H1 (cell line): ENCODE measurements around the gene UBQLNL. TPM values are rescaled to one million over a fixed set of nuclear protein-coding genes. Genes with fewer than 3 reads are reported as not detected.

Source experiments
- CTCF ChIA-PET: fragments of 300-600 bp; sonication (Branson Sonifier 250); formaldehyde crosslinking; loops from one replicate; lab custom pipeline; 2021; ENCODE audit not compliant: partially characterized antibody; lab: Charles Lee
- POLR2A ChIA-PET: fragments of 300-600 bp; sonication (Branson Sonifier 250); formaldehyde crosslinking; loops from one replicate; lab custom pipeline; 2021; ENCODE audit warnings: inconsistent platforms; ENCODE audit not compliant: partially characterized antibody; lab: Charles Lee
- DNase-seq, 2 experiments: peaks; one replicate each; pipeline versions ENCODE4 v3.0.0 to v3.0.0-alpha.2; 2010 to 2022; ENCODE audit warnings: low spot score in 2 of 2, low read depth in 1 of 2, mixed read lengths in 1 of 2
- FAIRE-seq: peaks from 2 replicates; lab custom pipeline; 2011; peaks lifted over from hg19 to GRCh38; lab: Jason Lieb, UNC
- H2AFZ ChIP-seq: 2 replicates; pipeline ENCODE4 v1.8.1; 2012; ENCODE audit warnings: low read length, inconsistent platforms
- H2AK5ac ChIP-seq: 2 replicates; pipeline ENCODE4 v1.6.1; 2013; ENCODE audit warnings: low read depth, low read length
- H2BK120ac ChIP-seq: replicated peaks from 2 replicates; pipeline ENCODE3; 2013; ENCODE audit warnings: low read depth, low read length, inconsistent platforms
- H2BK12ac ChIP-seq: 2 replicates; pipeline ENCODE4 v1.6.1; 2013; ENCODE audit warnings: low read depth, low read length
- H2BK15ac ChIP-seq: 2 replicates; pipeline ENCODE4 v1.6.1; 2013; ENCODE audit warnings: low read length
- H2BK20ac ChIP-seq: 2 replicates; pipeline ENCODE4 v1.6.1; 2013; ENCODE audit warnings: low read length
- H2BK5ac ChIP-seq: 2 replicates; pipeline ENCODE4 v1.6.1; 2013; ENCODE audit warnings: low read depth, low read length
- H3K14ac ChIP-seq: 2 replicates; pipeline ENCODE4 v1.6.1; 2013; ENCODE audit warnings: inconsistent platforms; ENCODE audit not compliant: insufficient read length
- H3K18ac ChIP-seq: 2 replicates; pipeline ENCODE4 v1.6.1; 2013; ENCODE audit warnings: low read length; ENCODE audit errors: extremely low read depth
- H3K23ac ChIP-seq: 2 replicates; pipeline ENCODE4 v1.6.1; 2013; ENCODE audit warnings: inconsistent platforms; ENCODE audit not compliant: insufficient read length
- H3K23me2 ChIP-seq: 2 replicates; pipeline ENCODE4 v1.6.1; 2013; ENCODE audit warnings: low read depth, low read length
- H3K27ac ChIP-seq: 2 replicates; pipeline ENCODE4 v1.6.1; 2011; ENCODE audit warnings: low read depth, low read length, inconsistent platforms
- H3K27me3 ChIP-seq, 4 experiments: replicated peaks in 1 of 4; 1 replicate in 1 of 4; 2 replicates in 3 of 4; pipeline versions ENCODE4 v1.6.1 to v1.8.1; 2011 to 2013; ENCODE audit warnings: low read length in 3 of 4, mild to moderate bottlenecking in 3 of 4, inconsistent platforms in 2 of 4, mixed read lengths in 2 of 4, moderate library complexity in 1 of 4; ENCODE audit not compliant: control insufficient read depth in 3 of 4, insufficient read depth in 3 of 4; ENCODE audit errors: extremely low read depth in 1 of 4
- H3K36me3 ChIP-seq, 4 experiments: 2 replicates each; pipeline versions ENCODE4 v1.6.1 to v1.8.1; 2011 to 2013; ENCODE audit warnings: mild to moderate bottlenecking in 4 of 4, low read length in 3 of 4, moderate library complexity in 2 of 4, control low read depth in 1 of 4, inconsistent platforms in 1 of 4; ENCODE audit not compliant: insufficient read depth in 4 of 4, control insufficient read depth in 2 of 4
- H3K4ac ChIP-seq: replicated peaks from 2 replicates; pipeline ENCODE3; 2013; ENCODE audit warnings: low read length, low read depth, mixed read lengths, inconsistent platforms; ENCODE audit not compliant: insufficient read length
- H3K4me1 ChIP-seq, 4 experiments: replicated peaks in 1 of 4; 1 replicate in 1 of 4; 2 replicates in 3 of 4; pipeline versions ENCODE4 v1.6.1 to v1.8.1; 2011 to 2013; ENCODE audit warnings: low read length in 3 of 4, inconsistent platforms in 2 of 4, mixed read lengths in 1 of 4; ENCODE audit not compliant: insufficient read depth in 4 of 4, control insufficient read depth in 3 of 4
- H3K4me2 ChIP-seq, 2 experiments: 2 replicates each; pipeline versions ENCODE4 v1.6.1 to v1.8.1; 2011 to 2013; ENCODE audit warnings: low read depth in 2 of 2, low read length in 2 of 2, control low read depth in 1 of 2, inconsistent platforms in 1 of 2, mild to moderate bottlenecking in 1 of 2; ENCODE audit not compliant: insufficient read depth in 1 of 2
- H3K4me3 ChIP-seq, 4 experiments: fragments of 200-600, 300-600 bp in 1 of 4; sonication (generic), shearing (Covaris generic), sonication (Bioruptor Twin) in 1 of 4; 2 replicates each; pipeline versions ENCODE4 v1.5.1 to v1.8.1; 2011 to 2016; ENCODE audit warnings: low read length in 4 of 4, low read depth in 3 of 4, control low read depth in 2 of 4, inconsistent platforms in 2 of 4, mild to moderate bottlenecking in 2 of 4, mixed read lengths in 1 of 4, moderate library complexity in 1 of 4; ENCODE audit not compliant: insufficient read depth in 2 of 4; ENCODE audit errors: extremely low read depth in 1 of 4
- H3K56ac ChIP-seq: replicated peaks from 2 replicates; pipeline ENCODE3; 2013; ENCODE audit warnings: low read depth, mild to moderate bottlenecking, mixed read lengths, low read length, inconsistent platforms; ENCODE audit not compliant: insufficient read length
- H3K79me1 ChIP-seq: 2 replicates; pipeline ENCODE4 v1.6.1; 2013; ENCODE audit warnings: low read depth, low read length, control low read depth
- H3K79me2 ChIP-seq, 2 experiments: 2 replicates each; pipeline versions ENCODE4 v1.6.1 to v1.8.1; 2012 to 2013; ENCODE audit warnings: low read length in 2 of 2, mild to moderate bottlenecking in 2 of 2, inconsistent platforms in 1 of 2; ENCODE audit not compliant: insufficient read depth in 2 of 2, control insufficient read depth in 1 of 2
- H3K9ac ChIP-seq, 4 experiments: replicated peaks in 1 of 4; 1 replicate in 1 of 4; 2 replicates in 3 of 4; pipeline versions ENCODE4 v1.6.1 to v1.8.1; 2011 to 2013; ENCODE audit warnings: low read depth in 3 of 4, low read length in 3 of 4, control low read depth in 2 of 4, mild to moderate bottlenecking in 2 of 4, moderate library complexity in 2 of 4, inconsistent platforms in 1 of 4; ENCODE audit errors: extremely low read depth in 1 of 4
- H3K9me3 ChIP-seq, 2 experiments: 2 replicates each; pipeline versions ENCODE4 v1.6.1 to v1.8.1; 2012 to 2013; ENCODE audit warnings: mild to moderate bottlenecking in 2 of 2, moderate library complexity in 2 of 2, control low read depth in 1 of 2, inconsistent platforms in 1 of 2, low read depth in 1 of 2, low read length in 1 of 2, mixed read lengths in 1 of 2; ENCODE audit not compliant: insufficient read depth in 2 of 2
- H4K20me1 ChIP-seq, 2 experiments: replicated peaks in 1 of 2; 2 replicates each; pipeline versions ENCODE3 to v1.8.1; 2011 to 2013; ENCODE audit warnings: inconsistent platforms in 2 of 2, low read length in 2 of 2, mild to moderate bottlenecking in 1 of 2; ENCODE audit not compliant: insufficient read depth in 2 of 2, control insufficient read depth in 1 of 2
- H4K5ac ChIP-seq: 2 replicates; pipeline ENCODE4 v1.6.1; 2013; ENCODE audit warnings: low read length, low read depth, mixed read lengths, inconsistent platforms; ENCODE audit not compliant: insufficient read length
- H4K8ac ChIP-seq: 2 replicates; pipeline ENCODE4 v1.8.0; 2013; ENCODE audit warnings: mild to moderate bottlenecking, moderate library complexity, low read length, inconsistent platforms; ENCODE audit not compliant: insufficient read depth; ENCODE audit errors: extremely low read depth
- H4K91ac ChIP-seq: replicated peaks from 2 replicates; pipeline ENCODE3; 2013; ENCODE audit warnings: low read length, mixed read lengths, inconsistent platforms; ENCODE audit not compliant: insufficient read length
- ATF3 ChIP-seq: IDR thresholded peaks from 2 replicates; pipeline ENCODE4 v1.6.1; 2011; ENCODE audit warnings: low read depth, mild to moderate bottlenecking, low read length; ENCODE audit not compliant: insufficient read depth
- BCL11A ChIP-seq, 2 experiments: IDR thresholded peaks; one replicate each; pipeline ENCODE4 v1.6.1; 2011; ENCODE audit warnings: low read depth in 2 of 2, low read length in 2 of 2, mild to moderate bottlenecking in 2 of 2
- BRCA1 ChIP-seq: IDR thresholded peaks from 2 replicates; pipeline ENCODE4 v1.6.1; 2012; ENCODE audit warnings: low read depth, low read length, improper control_type of control experiment
- CBX5 ChIP-seq: fragments of 300-800, 300-1000 bp; sonication (generic); IDR thresholded peaks from 2 replicates; pipeline ENCODE4 v1.7.1; 2016; ENCODE audit warnings: antibody characterized with exemption, low read length, low read depth
- CEBPB ChIP-seq: IDR thresholded peaks from 2 replicates; pipeline ENCODE4 v1.6.1; 2012; ENCODE audit warnings: low read depth, low read length
- CTBP2 ChIP-seq: IDR thresholded peaks from 2 replicates; pipeline ENCODE4 v1.7.0; 2011; ENCODE audit warnings: borderline replicate concordance, mild to moderate bottlenecking, moderate library complexity, mixed read lengths, low read length; ENCODE audit not compliant: insufficient read depth, insufficient read length
- EP300 ChIP-seq, 2 experiments: IDR thresholded peaks; 1 replicate in 1 of 2; 2 replicates in 1 of 2; pipeline ENCODE4 v1.6.1; 2011 to 2012; ENCODE audit warnings: low read depth in 2 of 2, low read length in 2 of 2, mild to moderate bottlenecking in 2 of 2, borderline replicate concordance in 1 of 2, inconsistent platforms in 1 of 2, moderate library complexity in 1 of 2
- GTF2F1 ChIP-seq: IDR thresholded peaks from 2 replicates; pipeline ENCODE4 v1.6.1; 2012; ENCODE audit warnings: low read depth, low read length, improper control_type of control experiment, borderline replicate concordance
- HDAC6 ChIP-seq: IDR thresholded peaks from one replicate; pipeline ENCODE4 v1.7.1; 2012; ENCODE audit warnings: low read depth, mild to moderate bottlenecking, inconsistent platforms, low read length, moderate library complexity
- POLR2A ChIP-seq, 2 experiments: IDR thresholded peaks; 1 replicate in 1 of 2; 2 replicates in 1 of 2; pipeline ENCODE4 v1.6.1; 2011; ENCODE audit warnings: low read depth in 2 of 2, low read length in 2 of 2, mild to moderate bottlenecking in 2 of 2; ENCODE audit errors: control extremely low read depth in 1 of 2
- RAD21 ChIP-seq, 2 experiments: IDR thresholded peaks in 1 of 2; conservative IDR thresholded peaks in 1 of 2; 2 replicates each; pipeline ENCODE4 v1.6.1; 2011; ENCODE audit warnings: low read depth in 2 of 2, low read length in 2 of 2, improper control_type of control experiment in 1 of 2, inconsistent platforms in 1 of 2, mild to moderate bottlenecking in 1 of 2, moderate library complexity in 1 of 2
- SRF ChIP-seq: IDR thresholded peaks from 2 replicates; pipeline ENCODE4 v1.6.1; 2011; ENCODE audit warnings: mild to moderate bottlenecking, low read depth, low read length, moderate library complexity
- WGBS, 2 experiments: shearing (Covaris generic) in 1 of 2; methylation state at CpG; one replicate each; pipeline versions ENCODE4 v1.1.6 to v1.1.7; 2013 to 2015; ENCODE audit warnings: low lambda C conversion rate in 2 of 2, mixed read lengths in 2 of 2, inconsistent platforms in 1 of 2, low coverage in 1 of 2, missing lambda C conversion rate in 1 of 2; ENCODE audit not compliant: insufficient replicate concordance in 2 of 2, insufficient coverage in 1 of 2, insufficient read length in 1 of 2; ENCODE audit errors: extremely low coverage in 1 of 2, missing lambda C conversion rate in 1 of 2; 5-methylcytosine and 5-hydroxymethylcytosine counted together
- polyA plus RNA-seq, 7 experiments: library from polyadenylated mRNA; depleted of rRNA in 3 of 7; stranded (reverse) in 5 of 7; unstranded in 2 of 7; fragments of >200 nt in 5 of 7; fragments of 200-250 nt in 2 of 7; gene quantifications; 1 replicate in 5 of 7; 2 replicates in 1 of 7; 4 replicates in 1 of 7; pipeline versions ENCODE4 v1.2.1 to v1.2.3, GENCODE V29; 2011 to 2013; ENCODE audit warnings: missing spikeins in 2 of 7, mixed read lengths in 2 of 7
- total RNA-seq: library from RNA; stranded (reverse); fragmentation: NEBNext Ultra II Directional; extraction: Animal tissue kit (Norgen Biotek cat#: 25700); gene quantifications from 2 replicates; pipeline ENCODE4 v1.2.1, GENCODE V29; 2021

Gene UBQLNL
- total and polyA plus RNA-seq, 2 of the 8 experiments (the other 6 are each of a cell fraction or from before 2014, with no cell fraction given) = 0.35 TPM; not detected in 1

GRCh38 chr11:5500393-5500801 lies 16.1 kb downstream of the UBQLNL start:
- Histone ChIP-seq H3K23ac (no peak overlapping the region), H3K14ac (no peak overlapping the region), H3K27ac (no peak overlapping the region), H3K4me1 (no peaks in the 10 kb centered on the region), H3K36me3 (no peaks in the 10 kb centered on the region), H2BK5ac (no peak overlapping the region), H3K79me1 (no peaks in the 10 kb centered on the region), H2BK20ac (no peak overlapping the region), H3K18ac (no peak overlapping the region), H3K9me3 (no peaks in the 10 kb centered on the region), H2AFZ (no peak overlapping the region), H3K4me3 (no peak overlapping the region), H3K9ac (no peak overlapping the region), H2BK120ac (no peak overlapping the region), H4K5ac (no peak overlapping the region), H3K4ac (no peak overlapping the region), H3K4me2 (no peak overlapping the region), H4K8ac (no peak overlapping the region), H3K56ac (no peak overlapping the region), H2AK5ac (no peak overlapping the region), H2BK12ac (no peak overlapping the region), H3K79me2 (no peaks in the 10 kb centered on the region), H4K91ac (no peak overlapping the region), H3K23me2 (no peaks in the 10 kb centered on the region), H2BK15ac (no peak overlapping the region), H3K27me3 (no peaks in the 10 kb centered on the region), H4K20me1 (no peaks in the 10 kb centered on the region)
- DNase-seq (no peak), FAIRE-seq (no peak)
- 94% methylated on average over 6 of the region's 6 CpGs; no CpG with 5 or more reads in 1 of the 2 experiments for WGBS, 2 experiments
- CTCF ChIA-PET = no interaction called here
- POLR2A ChIA-PET = no interaction called here
- no peak for TF ChIP-seq SRF
- no peak for TF ChIP-seq POLR2A (IDR thresholded peaks at IDR 0.05; ENCODE audit: control extremely low read depth in 1 of 2, low read depth in 2 of 2, low read length in 2 of 2)
- no peak for TF ChIP-seq GTF2F1
- TF ChIP-seq CBX5 = no peak
- no peak for TF ChIP-seq RAD21 (IDR thresholded peaks at IDR 0.05 in 1 of 2, conservative IDR thresholded peaks at IDR 0.05 in 1 of 2; ENCODE audit: low read depth in 2 of 2, low read length in 2 of 2)
- TF ChIP-seq HDAC6 = no peak
- no peak for TF ChIP-seq ATF3
- no peak for TF ChIP-seq BRCA1
- TF ChIP-seq CEBPB = no peak
- no peak for TF ChIP-seq CTBP2
- no peak for TF ChIP-seq BCL11A (IDR thresholded peaks at IDR 0.05; ENCODE audit: low read depth in 2 of 2, low read length in 2 of 2)
- no peak for TF ChIP-seq EP300 (IDR thresholded peaks at IDR 0.05; ENCODE audit: borderline replicate concordance in 1 of 2, low read depth in 2 of 2, low read length in 2 of 2)
